ENCODE results near the gene KCTD1.

DNA sequence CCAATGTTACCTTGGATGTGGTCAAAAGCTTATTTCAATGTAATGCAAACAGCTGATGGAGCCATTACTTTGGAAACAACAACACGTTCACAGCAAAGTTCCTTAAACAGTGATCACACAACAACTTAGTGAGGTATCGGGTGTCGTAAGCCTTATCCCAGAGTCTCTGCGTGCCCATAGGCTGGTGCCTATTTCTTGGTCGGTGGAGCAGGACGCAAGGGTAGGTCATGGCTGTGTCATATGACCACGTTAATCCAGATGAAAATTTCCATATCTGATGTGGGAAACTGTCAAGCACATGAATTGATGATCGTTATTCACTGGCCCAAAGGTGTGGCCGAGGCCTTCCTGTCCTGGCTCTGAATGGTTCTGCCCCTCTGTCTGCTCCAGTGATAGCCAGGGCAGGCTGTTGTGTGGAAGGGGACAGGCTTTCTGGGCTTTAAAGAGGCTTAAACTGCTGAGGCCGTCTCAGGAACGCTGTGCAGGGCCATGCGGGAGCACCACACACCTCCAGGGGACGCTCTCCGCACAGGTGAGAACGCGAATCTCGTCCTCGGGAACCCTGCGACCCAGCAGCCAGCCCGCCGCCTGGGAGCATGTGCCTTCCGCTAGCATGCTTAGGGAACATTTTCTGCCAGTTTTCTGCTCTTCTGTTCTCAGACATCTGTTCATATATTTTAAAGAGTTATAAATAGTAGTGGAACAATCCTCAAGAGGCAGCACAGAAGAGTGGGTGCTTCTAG, 90.6 kb downstream of the KCTD1 start:
- TF ChIP-seq, protein P1, sequence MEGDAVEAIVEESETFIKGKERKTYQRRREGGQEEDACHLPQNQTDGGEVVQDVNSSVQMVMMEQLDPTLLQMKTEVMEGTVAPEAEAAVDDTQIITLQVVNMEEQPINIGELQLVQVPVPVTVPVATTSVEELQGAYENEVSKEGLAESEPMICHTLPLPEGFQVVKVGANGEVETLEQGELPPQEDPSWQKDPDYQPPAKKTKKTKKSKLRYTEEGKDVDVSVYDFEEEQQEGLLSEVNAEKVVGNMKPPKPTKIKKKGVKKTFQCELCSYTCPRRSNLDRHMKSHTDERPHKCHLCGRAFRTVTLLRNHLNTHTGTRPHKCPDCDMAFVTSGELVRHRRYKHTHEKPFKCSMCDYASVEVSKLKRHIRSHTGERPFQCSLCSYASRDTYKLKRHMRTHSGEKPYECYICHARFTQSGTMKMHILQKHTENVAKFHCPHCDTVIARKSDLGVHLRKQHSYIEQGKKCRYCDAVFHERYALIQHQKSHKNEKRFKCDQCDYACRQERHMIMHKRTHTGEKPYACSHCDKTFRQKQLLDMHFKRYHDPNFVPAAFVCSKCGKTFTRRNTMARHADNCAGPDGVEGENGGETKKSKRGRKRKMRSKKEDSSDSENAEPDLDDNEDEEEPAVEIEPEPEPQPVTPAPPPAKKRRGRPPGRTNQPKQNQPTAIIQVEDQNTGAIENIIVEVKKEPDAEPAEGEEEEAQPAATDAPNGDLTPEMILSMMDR (IDR thresholded peaks at IDR 0.05; ENCODE audit: borderline replicate concordance, extremely low read depth, low read length, poor library complexity, severe bottlenecking) = peak; percentile 35
- no peak for TF ChIP-seq EZH2 (IDR thresholded peaks at IDR 0.05; ENCODE audit: borderline replicate concordance, low read depth, low read length, severe bottlenecking)

All from DND-41 (cell line).